Measurements from ENCODE around the gene GRB2. TPM values are rescaled to one million over a fixed set of nuclear protein-coding genes. Genes with fewer than 3 reads are reported as not detected.

GRB2 gene
- total RNA-seq, 4 donors from 2014 or later, result 55.1 to 96.5 (median 75.4) TPM

DNA sequence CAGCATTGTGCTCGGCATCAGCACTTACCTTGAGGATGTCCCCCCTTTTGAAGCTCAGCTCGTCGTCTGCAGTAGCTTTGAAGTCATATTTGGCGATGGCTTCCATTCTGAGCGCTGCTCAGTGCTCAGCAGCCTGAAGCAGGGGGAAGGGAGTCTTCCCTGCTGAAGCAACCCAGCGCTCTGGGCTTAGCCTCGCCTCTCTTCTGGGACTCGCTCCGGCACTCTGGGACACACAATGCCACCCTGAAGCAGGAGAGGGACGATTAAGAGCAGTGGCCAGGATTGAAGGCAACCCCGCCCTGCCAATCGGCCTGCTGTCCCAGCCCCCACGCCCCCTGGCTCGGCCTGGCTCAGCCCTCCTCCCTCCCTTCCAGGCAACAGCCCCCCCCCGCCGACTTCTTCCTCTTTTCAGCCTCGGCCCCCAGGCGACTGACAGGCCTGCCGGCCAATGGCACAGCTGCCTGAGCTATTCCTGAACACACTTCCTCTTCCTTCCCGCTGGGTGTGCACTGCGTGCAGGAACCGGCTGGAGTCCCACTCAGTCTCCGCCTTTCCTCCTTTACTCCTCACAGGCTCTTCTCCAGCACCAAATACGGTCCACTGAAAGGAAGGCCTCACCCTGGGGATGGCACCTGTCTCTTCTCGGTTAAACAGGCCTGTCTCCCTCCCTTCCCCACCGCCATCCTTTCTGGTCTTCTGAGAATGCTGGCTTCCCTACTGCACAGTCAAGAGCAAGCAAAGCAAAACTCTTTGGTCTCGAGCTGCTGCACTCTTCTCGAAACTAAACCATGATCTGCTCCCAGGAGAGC, 11.8 kb downstream of the GRB2 start:
- intact Hi-C loops (cut with DNase I; ENCODE audit: low total_unique reads), result no loop called here

GRCh38 chr17:75392559-75392958, 12.9 kb downstream of the GRB2 start:
- intact Hi-C loops (cut with DNase I; ENCODE audit: low total_unique reads), result no loop called here
- H3K4me3 ChIP-seq (ENCODE audit: low read depth, poor library complexity, severe bottlenecking), result no peak overlapping the region
- DNase-seq (ENCODE audit: low spot score in 2 of 2), result no peak

More for the DNA sequence above, 11.8 kb downstream of the GRB2 start:
- WGBS, 2 donors, result 0 to 1% methylated on average over 28 of the region's 28 CpGs
- peak; percentile 97 to 99 for DNase-seq (ENCODE audit: low spot score in 2 of 2)
- peak overlapping the region; percentile 46 for H3K4me3 ChIP-seq (ENCODE audit: low read depth, poor library complexity, severe bottlenecking)
- TF ChIP-seq POLR2A (IDR thresholded peaks at IDR 0.05) (no peak), CTCF (IDR thresholded peaks at IDR 0.05) (no peak)

GRCh38 chr17:75390982-75391381, 14.5 kb downstream of the GRB2 start:
- H3K4me3 ChIP-seq (ENCODE audit: low read depth, poor library complexity, severe bottlenecking), result no peak overlapping the region
- intact Hi-C loops (cut with DNase I; ENCODE audit: low total_unique reads), result no loop called here
- TF ChIP-seq POLR2A (IDR thresholded peaks at IDR 0.05), result no peak
- no peak for TF ChIP-seq CTCF (IDR thresholded peaks at IDR 0.05)
- no peak for DNase-seq (ENCODE audit: low spot score in 2 of 2)
- 27 to 32% methylated on average over 3 of the region's 3 CpGs for WGBS, 2 donors

More at GRCh38 chr17:75392559-75392958, 12.9 kb downstream of the GRB2 start:
- WGBS, 2 donors, result 46 to 47% methylated on average over 3 of the region's 3 CpGs
- no peak for TF ChIP-seq CTCF (IDR thresholded peaks at IDR 0.05)
- TF ChIP-seq POLR2A (IDR thresholded peaks at IDR 0.05), result no peak

- 59 to 63% methylated on average over 3 of the region's 3 CpGs for WGBS, 2 donors
- intact Hi-C loops (cut with DNase I; ENCODE audit: low total_unique reads), result no loop called here
- TF ChIP-seq CTCF (IDR thresholded peaks at IDR 0.05) (no peak), POLR2A (IDR thresholded peaks at IDR 0.05) (no peak)
- DNase-seq (ENCODE audit: low spot score in 2 of 2), result no peak
- no peak overlapping the region for H3K4me3 ChIP-seq (ENCODE audit: low read depth, poor library complexity, severe bottlenecking)
Measured at GRCh38 chr17:75388476-75389030, 16.9 kb downstream of the GRB2 start.

DNA sequence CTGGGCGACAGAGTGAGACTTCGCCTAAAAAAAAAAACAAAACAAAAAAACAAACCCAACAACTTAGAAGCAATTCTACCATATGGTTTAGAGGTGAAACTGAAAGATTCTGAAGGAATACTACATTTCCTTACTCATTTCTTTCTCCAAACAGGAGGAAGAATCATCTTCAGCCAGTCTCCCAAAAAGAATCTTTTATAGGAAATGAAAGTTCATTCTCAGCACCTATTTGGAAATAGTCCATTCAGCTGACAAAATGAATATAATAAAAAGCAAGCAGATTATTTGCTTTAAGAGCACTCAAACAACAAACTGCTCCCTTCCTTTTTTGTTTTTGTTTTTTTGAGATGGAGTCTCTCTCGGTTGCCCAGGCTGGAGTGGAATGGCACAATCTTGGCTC, 17.7 kb downstream of the GRB2 start:
- 89% methylated on average over 3 of the region's 3 CpGs for WGBS, 2 donors
- TF ChIP-seq CTCF (IDR thresholded peaks at IDR 0.05), result no peak
- no peak for TF ChIP-seq POLR2A (IDR thresholded peaks at IDR 0.05)
- no peak for DNase-seq (ENCODE audit: low spot score in 2 of 2)
- no peak overlapping the region for H3K4me3 ChIP-seq (ENCODE audit: low read depth, poor library complexity, severe bottlenecking)
- intact Hi-C loops (cut with DNase I; ENCODE audit: low total_unique reads), result no loop called here

All from lower leg skin (tissue), 4 donors.